HepG2 (cell line): ENCODE data around the gene PPP1R12B. TPM values are rescaled to one million over a fixed set of nuclear protein-coding genes. Genes with fewer than 3 reads are reported as not detected.

Source experiments
- ATAC-seq: fragments of 200-7000 bp; cut with Tn5 transposase; 3 replicates; pipeline ENCODE4 v1.9.1; 2020; ENCODE audit warnings: mild to moderate bottlenecking, moderate library complexity
- BruUV-seq: library from RNA; stranded (reverse); fragments of 400-500 nt; replicated peaks from 2 replicates; lab custom pipeline; 2021; lab: Mats Ljungman, UMichigan
- CTCF ChIA-PET: fragments of 300-600 bp; formaldehyde crosslinking; extraction: SDS; loops from one replicate; lab custom pipeline; 2021; ENCODE audit warnings: low total read pairs, inconsistent platforms, low intra/inter-chr PET ratio; lab: Yijun Ruan, JAX
- POLR2A ChIA-PET: fragments of 350-600 bp; sonication (Branson Sonifier 250); formaldehyde crosslinking; loops from one replicate; lab custom pipeline; 2020; ENCODE audit warnings: antibody characterized with exemption, inconsistent platforms; lab: Yijun Ruan, JAX
- DNase-seq: peaks from one replicate; pipeline ENCODE4 v3.0.0-alpha.2; 2015; ENCODE audit warnings: low spot score
- FAIRE-seq: peaks from 3 replicates; lab custom pipeline; 2011; peaks lifted over from hg19 to GRCh38; lab: Jason Lieb, UNC
- H2AFZ ChIP-seq: one replicate; pipeline ENCODE4 v1.6.1; 2011; ENCODE audit warnings: low read length, inconsistent platforms
- H3K27ac ChIP-seq: fragments of 300-600 bp; 3 replicates; pipeline ENCODE4 v1.8.0; 2011; ENCODE audit warnings: mixed run types, mild to moderate bottlenecking, mixed read lengths, low read length, inconsistent platforms; ENCODE audit not compliant: insufficient read depth; ENCODE audit errors: extremely low read length
- H3K27me3 ChIP-seq, 2 experiments: fragments of 200-600 bp in 1 of 2; 2 replicates in 1 of 2; 3 replicates in 1 of 2; pipeline versions ENCODE4 v1.6.0 to v1.8.0; 2011; ENCODE audit warnings: low read length in 2 of 2, mild to moderate bottlenecking in 2 of 2, moderate library complexity in 2 of 2, inconsistent platforms in 1 of 2; ENCODE audit not compliant: insufficient read depth in 2 of 2, control insufficient read depth in 1 of 2
- H3K36me3 ChIP-seq, 2 experiments: fragments of 200-600 bp in 1 of 2; replicated peaks in 1 of 2; 2 replicates in 1 of 2; 3 replicates in 1 of 2; pipeline versions ENCODE4 v1.5.1 to v1.8.0; 2011; ENCODE audit warnings: low read length in 2 of 2, inconsistent platforms in 1 of 2; ENCODE audit not compliant: insufficient read depth in 2 of 2, control insufficient read depth in 1 of 2
- H3K4me1 ChIP-seq: 2 replicates; pipeline ENCODE4 v1.5.1; 2012; ENCODE audit warnings: low read length, inconsistent platforms; ENCODE audit not compliant: insufficient read depth
- H3K4me2 ChIP-seq: 2 replicates; pipeline ENCODE4 v1.6.0; 2011; ENCODE audit warnings: low read depth, low read length, inconsistent platforms
- H3K4me3 ChIP-seq, 3 experiments: fragments of 200-600 bp in 1 of 3; sonication (generic), shearing (Covaris generic) in 1 of 3; replicated peaks in 1 of 3; 2 replicates each; pipeline ENCODE4 v1.5.1; 2011 to 2016; ENCODE audit warnings: low read length in 3 of 3, inconsistent platforms in 2 of 3, low read depth in 2 of 3, mild to moderate bottlenecking in 2 of 3, control low read depth in 1 of 3, mixed read lengths in 1 of 3; ENCODE audit not compliant: insufficient read depth in 1 of 3
- H3K79me2 ChIP-seq: one replicate; pipeline ENCODE4 v1.6.1; 2011; ENCODE audit warnings: low read length, inconsistent platforms; ENCODE audit not compliant: insufficient read depth
- H3K9ac ChIP-seq: 2 replicates; pipeline ENCODE4 v1.6.0; 2011; ENCODE audit warnings: mild to moderate bottlenecking, low read depth, low read length, inconsistent platforms; ENCODE audit not compliant: insufficient read depth
- H3K9me3 ChIP-seq: 2 replicates; pipeline ENCODE4 v1.5.1; 2012; ENCODE audit warnings: mild to moderate bottlenecking, low read length
- H4K20me1 ChIP-seq: 2 replicates; pipeline ENCODE4 v1.6.0; 2011; ENCODE audit warnings: inconsistent platforms, mild to moderate bottlenecking, low read length, moderate library complexity; ENCODE audit not compliant: insufficient read depth
- E2F2 ChIP-seq: sonication (generic); formaldehyde crosslinking; IDR thresholded peaks from 2 replicates; pipeline ENCODE4 v1.4.0; 2020; ENCODE audit warnings: missing genetic modification reagents, borderline replicate concordance
- KLF13 ChIP-seq: sonication (generic); formaldehyde crosslinking; IDR thresholded peaks from 2 replicates; pipeline ENCODE4 v1.4.0; 2020; ENCODE audit warnings: mild to moderate bottlenecking, missing genetic modification reagents
- MED13 ChIP-seq: sonication (generic); formaldehyde crosslinking; IDR thresholded peaks from 2 replicates; pipeline ENCODE4 v1.5.0; 2020; ENCODE audit warnings: missing genetic modification reagents
- MYNN ChIP-seq: sonication (generic); formaldehyde crosslinking; IDR thresholded peaks from 2 replicates; pipeline ENCODE4 v1.4.0; 2020; ENCODE audit warnings: mild to moderate bottlenecking, low read depth, missing genetic modification reagents
- PHF8 ChIP-seq: sonication (generic); formaldehyde crosslinking; IDR thresholded peaks from 2 replicates; pipeline ENCODE4 v1.5.0; 2020; ENCODE audit warnings: missing genetic modification reagents
- POGZ ChIP-seq: sonication (generic); formaldehyde crosslinking; IDR thresholded peaks from 2 replicates; pipeline ENCODE4 v1.4.0; 2020; ENCODE audit warnings: mild to moderate bottlenecking, missing genetic modification reagents
- RCOR2 ChIP-seq: IDR thresholded peaks from 2 replicates; pipeline ENCODE4 v1.6.1; 2016; ENCODE audit warnings: missing biosample characterization, missing genetic modification reagents
- TMF1 ChIP-seq: sonication (generic); formaldehyde crosslinking; IDR thresholded peaks from 2 replicates; pipeline ENCODE4 v1.8.1; 2022; ENCODE audit warnings: low read depth, missing genetic modification reagents
- YEATS2 ChIP-seq: sonication (generic); formaldehyde crosslinking; IDR thresholded peaks from 2 replicates; pipeline ENCODE4 v1.4.0; 2020; ENCODE audit warnings: missing genetic modification reagents, borderline replicate concordance
- ZFP62 ChIP-seq: sonication (generic); formaldehyde crosslinking; IDR thresholded peaks from 2 replicates; pipeline ENCODE4 v1.4.0; 2020; ENCODE audit warnings: missing genetic modification reagents
- ZFYVE20 ChIP-seq: sonication (generic); formaldehyde crosslinking; IDR thresholded peaks from 2 replicates; pipeline ENCODE4 v1.8.0; 2023; ENCODE audit warnings: low read depth, mild to moderate bottlenecking, moderate library complexity, missing genetic modification reagents, borderline replicate concordance
- ZNF263 ChIP-seq: sonication (generic); formaldehyde crosslinking; IDR thresholded peaks from 2 replicates; pipeline ENCODE4 v1.4.0; 2020; ENCODE audit warnings: missing genetic modification reagents
- ZNF431 ChIP-seq: sonication (generic); formaldehyde crosslinking; IDR thresholded peaks from 2 replicates; pipeline ENCODE4 v1.9.0; 2022; ENCODE audit warnings: missing genetic modification reagents, low read depth, mild to moderate bottlenecking, borderline replicate concordance
- ZNF44 ChIP-seq: sonication (generic); formaldehyde crosslinking; IDR thresholded peaks from 2 replicates; pipeline ENCODE4 v1.5.1; 2020; ENCODE audit warnings: mild to moderate bottlenecking, missing genetic modification reagents
- ZNF557 ChIP-seq: sonication (generic); formaldehyde crosslinking; IDR thresholded peaks from 2 replicates; pipeline ENCODE4 v1.4.0; 2020; ENCODE audit warnings: missing genetic modification reagents
- ZNF558 ChIP-seq: sonication (generic); formaldehyde crosslinking; IDR thresholded peaks from 2 replicates; pipeline ENCODE4 v1.9.0; 2022; ENCODE audit warnings: mild to moderate bottlenecking, missing genetic modification reagents, borderline replicate concordance
- ZNF7 ChIP-seq: IDR thresholded peaks from 2 replicates; pipeline ENCODE4 v1.6.1; 2016; ENCODE audit warnings: missing biosample characterization, missing genetic modification reagents
- WGBS: methylation state at CpG from one replicate; pipeline ENCODE4 v1.1.6; 2017; ENCODE audit warnings: low lambda C conversion rate; 5-methylcytosine and 5-hydroxymethylcytosine counted together
- in situ Hi-C: cut with HindIII; loops from 2 replicates; pipeline ENCODE4 v1.10.0; 2017; ENCODE audit warnings: low pct_unique_long_range_greater_than_20kb; ENCODE audit not compliant: extremely low pct_ligation_motif_present
- intact Hi-C: fragments of 100-400 bp; cut with micrococcal nuclease; formaldehyde crosslinking; loops from one replicate; pipeline ENCODE4 v1.10.0; 2022; ENCODE audit not compliant: unreplicated experiment
- polyA plus RNA-seq, 8 experiments: library from polyadenylated mRNA; depleted of rRNA in 3 of 8; stranded (reverse) in 7 of 8; unstranded in 1 of 8; fragments of >200 nt; fragmentation: Illumina TruSeq in 4 of 8; extraction: Trizol in 4 of 8; gene quantifications; 2 replicates each; pipeline versions ENCODE4 v1.2.1 to v1.2.3, GENCODE V29; 2011 to 2016; ENCODE audit warnings: low read depth in 4 of 8, missing spikeins in 1 of 8, mixed read lengths in 1 of 8; ENCODE audit not compliant: insufficient read depth in 1 of 8
- total RNA-seq, 5 experiments: library from RNA; depleted of rRNA; stranded (reverse); fragments of >200 nt; fragmentation: Illumina TruSeq; extraction: Trizol; gene quantifications; 2 replicates each; pipeline ENCODE4 v1.2.3, GENCODE V29; 2016; ENCODE audit warnings: low read depth in 1 of 5
- TF ChIP-seq, protein P1 (sequence below): sonication (generic); formaldehyde crosslinking; IDR thresholded peaks from 2 replicates; pipeline ENCODE4 v1.4.0; 2020; ENCODE audit warnings: mild to moderate bottlenecking, missing genetic modification reagents

Gene PPP1R12B
- total and polyA plus RNA-seq, 2 of the 13 experiments (the other 11 are each of a cell fraction or from before 2014, with no cell fraction given) = 12.0 to 13.6 TPM

GRCh38 chr1:202310746-202311145 is 37.8 kb upstream of the PPP1R12B start (continued):
- TF ChIP-seq ZNF558 (CRISPR knock-in tag) (no peak), ZNF263 (CRISPR knock-in tag) (no peak), ZNF557 (CRISPR knock-in tag) (no peak), ZFP62 (CRISPR knock-in tag) (no peak), KLF13 (CRISPR knock-in tag) (no peak), ZNF7 (no peak), MED13 (CRISPR knock-in tag) (no peak), YEATS2 (CRISPR knock-in tag) (no peak)

GRCh38 chr1:202311875-202312635 is 36.4 kb upstream of the PPP1R12B start:
- intact Hi-C loops (no loop called here), in situ Hi-C loops (no loop called here)
- Histone ChIP-seq H3K27ac (no peak overlapping the region), H3K36me3 (no peaks in the 10 kb centered on the region), H4K20me1 (no peaks in the 10 kb centered on the region), H3K9me3 (no peaks in the 10 kb centered on the region), H3K79me2 (no peaks in the 10 kb centered on the region), H3K4me3 (no peak overlapping the region), H3K4me1 (no peaks in the 10 kb centered on the region), H2AFZ (no peak overlapping the region), H3K9ac (no peak overlapping the region), H3K4me2 (no peak overlapping the region), H3K27me3 (peaks cover 1 to 31% of the 10 kb centered on the region in 2 experiments; a peak in 4 of 5 replicates)
- TF ChIP-seq, protein P1, sequence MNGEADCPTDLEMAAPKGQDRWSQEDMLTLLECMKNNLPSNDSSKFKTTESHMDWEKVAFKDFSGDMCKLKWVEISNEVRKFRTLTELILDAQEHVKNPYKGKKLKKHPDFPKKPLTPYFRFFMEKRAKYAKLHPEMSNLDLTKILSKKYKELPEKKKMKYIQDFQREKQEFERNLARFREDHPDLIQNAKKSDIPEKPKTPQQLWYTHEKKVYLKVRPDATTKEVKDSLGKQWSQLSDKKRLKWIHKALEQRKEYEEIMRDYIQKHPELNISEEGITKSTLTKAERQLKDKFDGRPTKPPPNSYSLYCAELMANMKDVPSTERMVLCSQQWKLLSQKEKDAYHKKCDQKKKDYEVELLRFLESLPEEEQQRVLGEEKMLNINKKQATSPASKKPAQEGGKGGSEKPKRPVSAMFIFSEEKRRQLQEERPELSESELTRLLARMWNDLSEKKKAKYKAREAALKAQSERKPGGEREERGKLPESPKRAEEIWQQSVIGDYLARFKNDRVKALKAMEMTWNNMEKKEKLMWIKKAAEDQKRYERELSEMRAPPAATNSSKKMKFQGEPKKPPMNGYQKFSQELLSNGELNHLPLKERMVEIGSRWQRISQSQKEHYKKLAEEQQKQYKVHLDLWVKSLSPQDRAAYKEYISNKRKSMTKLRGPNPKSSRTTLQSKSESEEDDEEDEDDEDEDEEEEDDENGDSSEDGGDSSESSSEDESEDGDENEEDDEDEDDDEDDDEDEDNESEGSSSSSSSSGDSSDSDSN (CRISPR knock-in tag) = no peak
- TF ChIP-seq MYNN (CRISPR knock-in tag) (no peak), ZNF44 (CRISPR knock-in tag) (no peak), ZNF431 (CRISPR knock-in tag) (no peak), TMF1 (CRISPR knock-in tag) (no peak), POGZ (CRISPR knock-in tag) (no peak), ZFYVE20 (CRISPR knock-in tag) (no peak), PHF8 (CRISPR knock-in tag) (no peak), E2F2 (no peak), RCOR2 (no peak)
- FAIRE-seq (no peak), DNase-seq (no peak), ATAC-seq (no peak)
- CTCF ChIA-PET = no interaction called here
- no TSS peak for BruUV-seq
- 12% methylated on average over 6 of the region's 14 CpGs for WGBS
- POLR2A ChIA-PET = no interaction called here
